Right lobe of liver (tissue), 6 donors: Measurements from ENCODE around the gene PHKG1. TPM values are rescaled to one million over a fixed set of nuclear protein-coding genes. Genes with fewer than 3 reads are reported as not detected.
"Not testable (repeated sequence)": the region's sequence is repeated elsewhere in the genome, so short reads cannot be mapped to it uniquely, and the experiment has no call there.

Experiments
- ATAC-seq, 4 donors: fragments of 200-7000 bp; cut with Tn5 transposase; one replicate each; pipeline ENCODE4 v1.9.1; 2020; ENCODE audit warnings: mild to moderate bottlenecking in 4 of 4, moderate library complexity in 4 of 4
- DNase-seq, 3 donors: peaks; one replicate each; pipeline ENCODE4 v3.0.0-alpha.2; 2020
- H3K27ac ChIP-seq, 3 donors: fragments of 200-600 bp; one replicate each; pipeline ENCODE4 v1.8.0; 2022
- H3K27me3 ChIP-seq, 2 donors: fragments of 200-600 bp; one replicate each; pipeline ENCODE4 v1.8.0; 2022
- H3K36me3 ChIP-seq, 4 donors: fragments of 200-600 bp; sonication (generic) in 1 of 4; one replicate each; pipeline versions ENCODE4 v1.5.1 to v1.8.0; 2017 to 2022; ENCODE audit warnings: control low read depth in 1 of 4
- H3K4me1 ChIP-seq, 4 donors: fragments of 200-600 bp; sonication (generic) in 1 of 4; one replicate each; pipeline versions ENCODE4 v1.5.1 to v1.8.0; 2017 to 2022; ENCODE audit warnings: control low read depth in 1 of 4
- H3K4me3 ChIP-seq, 3 donors: fragments of 200-600 bp; one replicate each; pipeline ENCODE4 v1.8.0; 2022
- H3K9me3 ChIP-seq, 4 donors: fragments of 200-600 bp; sonication (generic) in 1 of 4; one replicate each; pipeline versions ENCODE4 v1.5.1 to v1.8.0; 2017 to 2022; ENCODE audit warnings: control low read depth in 1 of 4
- POLR2A ChIP-seq: fragments of 450-650 bp; IDR thresholded peaks from one replicate; pipeline ENCODE4 v1.6.1; 2017; ENCODE audit warnings: antibody characterized with exemption, mild to moderate bottlenecking
- WGBS: methylation state at CpG from one replicate; pipeline ENCODE4 v1.1.6; 2018; ENCODE audit warnings: low coverage, low lambda C conversion rate; ENCODE audit not compliant: insufficient coverage; ENCODE audit errors: missing lambda C conversion rate; 5-methylcytosine and 5-hydroxymethylcytosine counted together
- intact Hi-C, 2 donors: fragments of 100-400 bp; cut with DNase I; formaldehyde crosslinking; loops; one replicate each; pipeline versions ENCODE4 v1.11.2 to v1.14.1; 2022
- total RNA-seq, 6 experiments: library from RNA; depleted of rRNA in 2 of 6; stranded (reverse); fragments of >200 nt in 2 of 6; fragmentation: NEBNext Ultra II Directional in 3 of 6; extraction: Animal tissue kit (Norgen Biotek cat#: 25700) in 3 of 6; gene quantifications; one replicate each; pipeline versions ENCODE4 v1.1.0 to v1.2.4, GENCODE V29; 2016 to 2023
- TF ChIP-seq, protein P1 (sequence below), 4 donors: fragments of 200-600 bp in 3 of 4; fragments of 450-650 bp in 1 of 4; IDR thresholded peaks; one replicate each; pipeline versions ENCODE4 v1.5.1 to v1.8.0; 2016 to 2022; ENCODE audit warnings: antibody characterized with exemption in 4 of 4, mild to moderate bottlenecking in 2 of 4
- donor health status: DM: no; HTN: yes; CAD: no.
- donor health status: DM: no; HTN: no; CAD: no.
- donor health status: DM: no; HTN: no; CAD: no.
- donor health status: DM: no; HTN: yes; CAD: no.
- donor health status: DM: no; HTN: yes; CAD: no.

PHKG1 gene
- total RNA-seq, 6 experiments from 2014 or later: 0.12 to 1.6 (median 0.20) TPM; not detected in 1

DNA sequence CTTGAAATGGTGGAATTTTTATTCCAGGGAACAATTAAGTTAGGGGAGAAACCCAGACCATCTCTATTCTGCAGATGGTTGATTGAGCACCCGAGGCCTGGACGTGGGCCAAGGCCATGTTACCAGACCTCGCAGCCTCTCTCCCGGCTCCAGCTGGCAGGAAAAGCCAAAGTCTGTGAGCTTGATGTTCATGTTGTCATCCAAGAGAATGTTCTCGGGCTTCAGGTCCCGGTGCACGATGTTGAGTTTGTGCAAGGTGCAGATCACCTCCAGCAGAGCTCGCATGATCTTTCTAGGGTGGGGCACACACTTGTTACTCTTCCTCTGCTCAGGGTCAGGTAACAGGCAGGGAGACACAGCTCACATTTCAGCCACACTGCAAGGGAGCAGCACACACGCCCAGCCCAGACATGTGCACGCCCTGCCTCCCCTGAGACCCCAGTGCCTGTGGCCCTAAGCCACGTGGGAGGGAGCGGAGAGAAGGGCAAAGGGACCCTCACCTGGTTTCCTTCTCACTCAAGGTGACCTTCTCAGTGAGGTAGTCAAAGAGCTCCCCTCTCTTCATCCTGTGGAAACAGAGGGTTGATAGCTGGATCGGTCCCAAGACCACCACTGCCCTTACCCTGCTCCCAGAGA is 9.5 kb downstream of the PHKG1 start:
- WGBS: 50% methylated on average over 8 of the region's 13 CpGs
- ATAC-seq (peak; percentile 15 to 51 (median 44)), DNase-seq (peak; percentile 52 to 85 (median 80))
- intact Hi-C loops: no loop called here
- H3K27me3 ChIP-seq: no peaks in the 10 kb centered on the region
- H3K9me3 ChIP-seq: no peaks in the 10 kb centered on the region
- TF ChIP-seq, protein P1, sequence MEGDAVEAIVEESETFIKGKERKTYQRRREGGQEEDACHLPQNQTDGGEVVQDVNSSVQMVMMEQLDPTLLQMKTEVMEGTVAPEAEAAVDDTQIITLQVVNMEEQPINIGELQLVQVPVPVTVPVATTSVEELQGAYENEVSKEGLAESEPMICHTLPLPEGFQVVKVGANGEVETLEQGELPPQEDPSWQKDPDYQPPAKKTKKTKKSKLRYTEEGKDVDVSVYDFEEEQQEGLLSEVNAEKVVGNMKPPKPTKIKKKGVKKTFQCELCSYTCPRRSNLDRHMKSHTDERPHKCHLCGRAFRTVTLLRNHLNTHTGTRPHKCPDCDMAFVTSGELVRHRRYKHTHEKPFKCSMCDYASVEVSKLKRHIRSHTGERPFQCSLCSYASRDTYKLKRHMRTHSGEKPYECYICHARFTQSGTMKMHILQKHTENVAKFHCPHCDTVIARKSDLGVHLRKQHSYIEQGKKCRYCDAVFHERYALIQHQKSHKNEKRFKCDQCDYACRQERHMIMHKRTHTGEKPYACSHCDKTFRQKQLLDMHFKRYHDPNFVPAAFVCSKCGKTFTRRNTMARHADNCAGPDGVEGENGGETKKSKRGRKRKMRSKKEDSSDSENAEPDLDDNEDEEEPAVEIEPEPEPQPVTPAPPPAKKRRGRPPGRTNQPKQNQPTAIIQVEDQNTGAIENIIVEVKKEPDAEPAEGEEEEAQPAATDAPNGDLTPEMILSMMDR (IDR thresholded peaks at IDR 0.05): no peak
- no peak overlapping the region for H3K4me3 ChIP-seq
- H3K27ac ChIP-seq: no peak overlapping the region
- H3K4me1 ChIP-seq: peaks cover 0 to 34% (median 13%) of the 10 kb centered on the region in 4 donors
- H3K36me3 ChIP-seq: peaks cover 0 to 2% (median 0%) of the 10 kb centered on the region in 4 donors

DNA sequence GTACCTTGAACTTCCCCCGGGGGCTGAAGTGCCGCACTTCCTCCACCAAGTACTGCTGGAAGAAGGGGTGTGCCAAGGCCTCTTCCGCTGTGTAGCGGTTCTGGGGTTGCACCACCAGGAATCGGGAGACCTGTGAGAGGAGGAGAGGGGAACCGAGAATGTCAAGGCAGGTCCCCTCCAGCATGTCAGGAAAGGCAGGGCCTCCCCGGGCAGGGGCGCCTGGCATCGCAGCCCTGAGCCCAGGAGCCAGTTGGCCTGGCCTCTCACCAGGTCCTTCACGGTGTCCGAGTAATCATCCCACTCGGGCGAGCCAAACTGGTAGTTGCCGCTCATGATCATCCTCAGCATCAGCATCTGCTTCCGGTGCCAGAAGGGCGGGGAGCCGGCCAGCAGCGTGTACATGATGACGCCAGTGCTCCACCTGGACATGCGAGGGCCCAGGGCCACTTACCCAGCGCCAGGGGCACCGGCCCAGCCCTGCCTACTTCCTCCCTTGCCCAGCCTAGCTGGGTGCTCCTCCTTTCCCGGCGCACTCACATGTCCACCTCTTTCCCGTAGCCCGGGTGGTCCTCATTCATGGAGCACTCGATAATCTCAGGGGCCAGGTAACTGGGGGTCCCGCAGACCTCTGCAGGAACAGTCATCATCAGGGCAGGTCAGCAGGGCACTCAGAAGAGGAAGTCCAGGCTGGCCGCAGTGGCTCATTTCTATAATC is 11.0 kb downstream of the PHKG1 start:
- H3K27me3 ChIP-seq: no peaks in the 10 kb centered on the region
- H3K9me3 ChIP-seq: no peaks in the 10 kb centered on the region
- peaks cover 0 to 37% (median 13%) of the 10 kb centered on the region in 4 donors for H3K4me1 ChIP-seq
- H3K27ac ChIP-seq: no peak overlapping the region
- ATAC-seq (no peak), DNase-seq (peak in 1 of 3 donors; percentile 38)
- WGBS: 0% methylated on average over 1 of the region's 29 CpGs
- H3K4me3 ChIP-seq: no peak overlapping the region
- H3K36me3 ChIP-seq: peaks cover 0 to 2% (median 0%) of the 10 kb centered on the region in 4 donors
- intact Hi-C loops: no loop called here
- no peak for TF ChIP-seq POLR2A
- TF ChIP-seq, protein P1 (IDR thresholded peaks at IDR 0.05): no peak

DNA sequence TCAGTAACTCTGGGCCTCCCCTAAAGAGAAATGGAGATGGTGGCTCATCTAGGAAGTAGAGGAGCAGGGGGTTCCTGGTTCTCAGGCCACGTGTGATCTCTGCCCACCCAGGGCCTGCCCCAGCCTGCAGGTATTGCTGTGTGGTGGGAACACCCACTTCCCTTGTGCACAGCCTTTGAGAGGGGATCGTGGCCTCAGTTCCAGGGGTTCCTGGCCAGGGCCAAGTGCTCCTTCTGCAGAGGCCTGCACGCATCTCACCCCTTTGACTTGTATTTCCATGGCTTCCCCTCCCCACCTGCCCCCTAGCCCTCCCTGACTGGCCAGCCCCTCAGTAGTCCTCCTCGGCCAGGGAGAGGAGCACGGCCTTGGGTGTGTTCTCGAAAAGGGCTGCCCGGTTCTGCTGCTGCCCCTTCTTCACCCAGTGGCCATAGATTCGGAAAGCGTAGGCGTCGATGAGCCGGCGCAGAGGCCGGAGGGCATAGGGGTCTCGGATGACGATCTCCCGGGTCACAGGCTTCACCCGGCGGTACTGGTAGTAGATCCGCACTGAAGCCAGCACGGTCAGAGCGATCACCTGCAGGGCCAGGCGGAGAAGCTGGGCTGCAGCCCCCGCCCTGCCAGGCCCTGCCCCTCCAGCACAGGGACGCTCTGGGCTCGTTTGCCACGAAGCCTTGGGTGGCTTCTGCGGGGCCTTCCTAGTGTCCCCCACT is 11.9 kb downstream of the PHKG1 start:
- ATAC-seq, intact Hi-C loops, H3K9me3 ChIP-seq, H3K36me3 ChIP-seq, H3K4me3 ChIP-seq, H3K27me3 ChIP-seq, H3K27ac ChIP-seq: not testable (repeated sequence)
- 97% methylated on average over 6 of the region's 28 CpGs for whole genome bisulfite sequencing
- peak in 1 of 3 donors; percentile 43 for DNase-seq
- H3K4me1 ChIP-seq: peaks cover 0 to 44% (median 13%) of the 10 kb centered on the region in 4 donors

DNA sequence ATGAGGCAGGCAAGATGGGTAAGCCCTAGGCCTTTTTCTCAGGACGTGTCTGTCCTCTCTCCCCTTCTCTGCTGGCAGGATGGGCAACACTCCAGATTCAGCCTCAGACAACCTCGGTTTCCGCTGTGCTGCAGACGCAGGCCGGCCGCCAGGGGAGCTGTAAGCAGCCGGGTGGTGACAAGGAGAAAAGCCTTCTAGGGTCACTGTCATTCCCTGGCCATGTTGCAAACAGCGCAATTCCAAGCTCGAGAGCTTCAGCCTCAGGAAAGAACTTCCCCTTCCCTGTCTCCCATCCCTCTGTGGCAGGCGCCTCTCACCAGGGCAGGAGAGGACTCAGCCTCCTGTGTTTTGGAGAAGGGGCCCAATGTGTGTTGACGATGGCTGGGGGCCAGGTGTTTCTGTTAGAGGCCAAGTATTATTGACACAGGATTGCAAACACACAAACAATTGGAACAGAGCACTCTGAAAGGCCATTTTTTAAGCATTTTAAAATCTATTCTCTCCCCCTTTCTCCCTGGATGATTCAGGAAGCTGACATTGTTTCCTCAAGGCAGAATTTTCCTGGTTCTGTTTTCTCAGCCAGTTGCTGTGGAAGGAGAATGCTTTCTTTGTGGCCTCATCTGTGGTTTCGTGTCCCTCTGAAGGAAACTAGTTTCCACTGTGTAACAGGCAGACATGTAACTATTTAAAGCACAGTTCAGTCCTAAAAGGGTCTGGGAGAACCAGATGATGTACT is 13.1 kb downstream of the PHKG1 start:
- H3K36me3 ChIP-seq: no peaks in the 10 kb centered on the region
- 13% methylated on average over 6 of the region's 12 CpGs for WGBS
- no peaks in the 10 kb centered on the region for H3K9me3 ChIP-seq
- H3K27me3 ChIP-seq: no peaks in the 10 kb centered on the region
- intact Hi-C loops: loop anchor here in 1 of 2 donors (10.0 kb wide), 1 partner anchor 75 kb away; no protein-coding TSS in a partner anchor
- TF ChIP-seq, protein P1 (IDR thresholded peaks at IDR 0.05): peak; percentile 63 to 78 (median 70)
- TF ChIP-seq POLR2A: no peak
- ATAC-seq (peak; percentile 84 to 92 (median 86)), DNase-seq (peak; percentile 83 to 91 (median 86))
- H3K27ac ChIP-seq: peak overlapping the region in 2 of 3 donors; percentile 67 to 71
- no peak overlapping the region for H3K4me3 ChIP-seq
- H3K4me1 ChIP-seq: peaks cover 0 to 44% (median 13%) of the 10 kb centered on the region in 4 donors
